ENCODE results near the gene RGS13.

The RGS13 gene

DNA sequence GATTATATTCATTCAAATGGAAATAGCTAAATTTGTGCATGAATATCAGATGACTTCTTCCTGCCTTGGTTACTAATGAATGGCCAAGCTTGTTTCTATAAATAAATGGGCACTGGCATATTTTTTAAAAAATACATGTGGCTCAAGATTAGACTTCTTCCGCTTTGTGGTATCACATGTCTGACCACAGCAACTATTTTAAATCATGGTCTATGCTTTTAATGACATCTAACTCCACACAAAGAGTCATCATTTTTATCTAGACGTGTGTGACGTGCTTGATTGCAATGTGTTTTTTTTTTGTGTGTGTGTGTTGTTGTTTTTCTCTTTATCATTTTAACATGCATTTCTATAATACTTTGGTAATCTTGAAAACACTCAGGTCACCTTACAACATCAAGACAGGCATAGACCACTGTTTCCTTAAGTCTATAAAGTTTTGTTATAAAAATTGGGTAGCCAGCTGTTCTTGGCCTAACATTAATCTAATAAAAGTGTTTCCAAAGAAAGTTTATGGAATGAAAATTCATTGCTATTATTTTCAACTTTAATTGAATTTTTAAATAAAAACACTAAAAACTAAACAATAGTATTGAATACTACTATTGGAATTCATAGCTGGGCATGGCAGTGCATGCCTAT is 30.8 kb upstream of the RGS13 start:
- H3K4me3 ChIP-seq (ENCODE audit: low read length), result no peak overlapping the region
- no peak for DNase-seq (ENCODE audit: low read depth)
- TF ChIP-seq, protein P1, sequence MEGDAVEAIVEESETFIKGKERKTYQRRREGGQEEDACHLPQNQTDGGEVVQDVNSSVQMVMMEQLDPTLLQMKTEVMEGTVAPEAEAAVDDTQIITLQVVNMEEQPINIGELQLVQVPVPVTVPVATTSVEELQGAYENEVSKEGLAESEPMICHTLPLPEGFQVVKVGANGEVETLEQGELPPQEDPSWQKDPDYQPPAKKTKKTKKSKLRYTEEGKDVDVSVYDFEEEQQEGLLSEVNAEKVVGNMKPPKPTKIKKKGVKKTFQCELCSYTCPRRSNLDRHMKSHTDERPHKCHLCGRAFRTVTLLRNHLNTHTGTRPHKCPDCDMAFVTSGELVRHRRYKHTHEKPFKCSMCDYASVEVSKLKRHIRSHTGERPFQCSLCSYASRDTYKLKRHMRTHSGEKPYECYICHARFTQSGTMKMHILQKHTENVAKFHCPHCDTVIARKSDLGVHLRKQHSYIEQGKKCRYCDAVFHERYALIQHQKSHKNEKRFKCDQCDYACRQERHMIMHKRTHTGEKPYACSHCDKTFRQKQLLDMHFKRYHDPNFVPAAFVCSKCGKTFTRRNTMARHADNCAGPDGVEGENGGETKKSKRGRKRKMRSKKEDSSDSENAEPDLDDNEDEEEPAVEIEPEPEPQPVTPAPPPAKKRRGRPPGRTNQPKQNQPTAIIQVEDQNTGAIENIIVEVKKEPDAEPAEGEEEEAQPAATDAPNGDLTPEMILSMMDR (conservative IDR thresholded peaks at IDR 0.05; ENCODE audit: low read length), result no peak

DNA sequence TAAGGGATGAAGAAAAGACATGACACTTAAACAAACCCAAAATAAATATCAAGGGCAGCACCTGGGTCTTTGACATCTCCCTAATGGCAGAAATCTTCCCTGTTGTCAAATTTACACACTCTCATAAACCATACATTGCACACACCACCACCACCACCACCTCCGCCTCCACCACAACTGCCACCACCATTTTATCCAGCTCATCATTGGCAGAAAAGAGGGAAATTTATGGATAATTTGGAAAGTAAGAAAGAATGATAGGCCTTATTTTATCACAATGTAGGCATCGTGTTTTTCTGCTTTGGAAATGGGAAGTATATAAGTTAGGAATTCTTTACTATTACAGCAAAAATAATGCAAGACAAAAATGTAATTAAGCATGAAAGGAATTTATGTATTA is 27.3 kb upstream of the RGS13 start:
- TF ChIP-seq, protein P1 (conservative IDR thresholded peaks at IDR 0.05; ENCODE audit: low read length), result no peak
- H3K4me3 ChIP-seq (ENCODE audit: low read length), result no peak overlapping the region
- no peak for DNase-seq (ENCODE audit: low read depth)

DNA sequence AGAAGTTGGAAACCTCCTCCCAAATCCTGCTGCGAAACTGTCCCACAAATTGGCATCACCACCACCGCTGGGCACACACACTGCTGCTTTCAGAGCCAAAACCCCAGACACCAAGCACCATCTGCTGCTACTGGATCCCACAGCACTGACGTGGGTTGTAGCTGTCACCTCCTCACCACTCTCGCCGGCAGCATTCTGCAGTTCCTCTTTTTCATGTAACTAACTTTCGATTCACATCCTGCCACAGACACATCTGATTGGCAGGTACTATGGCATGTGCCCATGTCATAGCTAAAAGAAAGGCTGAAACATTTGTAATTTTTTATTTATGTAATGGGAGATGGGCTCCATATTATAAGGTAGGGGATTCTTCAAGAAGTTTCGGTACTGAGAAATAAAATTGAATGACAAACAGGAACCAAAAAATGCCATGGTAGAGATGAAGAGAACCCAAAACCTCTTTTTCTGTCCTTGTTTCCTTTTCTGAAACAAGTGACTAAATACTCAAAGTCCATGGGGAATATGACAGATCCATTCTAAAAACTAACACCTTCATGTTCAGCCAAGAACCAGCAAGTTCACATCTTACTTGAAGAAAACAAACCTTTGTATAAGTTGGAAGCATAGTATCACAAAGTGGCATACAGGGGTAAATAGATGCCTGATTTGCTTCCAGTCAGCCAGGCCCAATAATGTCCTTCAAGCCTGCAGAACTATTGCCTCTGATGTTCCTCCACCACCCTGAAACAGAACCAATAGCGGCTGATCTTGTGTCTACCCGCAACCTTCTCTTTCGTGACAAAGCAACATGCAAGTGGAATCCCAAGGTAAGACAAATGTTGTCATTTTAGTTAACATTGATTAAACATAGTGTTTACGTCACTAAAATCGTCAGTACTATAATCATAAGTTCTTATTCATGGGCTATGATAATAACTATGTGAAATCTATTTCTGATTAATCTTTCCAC is 26.6 kb upstream of the RGS13 start:
- TF ChIP-seq, protein P1 (conservative IDR thresholded peaks at IDR 0.05; ENCODE audit: low read length), result no peak
- H3K4me3 ChIP-seq (ENCODE audit: low read length), result no peak overlapping the region
- no peak for DNase-seq (ENCODE audit: low read depth)

DNA sequence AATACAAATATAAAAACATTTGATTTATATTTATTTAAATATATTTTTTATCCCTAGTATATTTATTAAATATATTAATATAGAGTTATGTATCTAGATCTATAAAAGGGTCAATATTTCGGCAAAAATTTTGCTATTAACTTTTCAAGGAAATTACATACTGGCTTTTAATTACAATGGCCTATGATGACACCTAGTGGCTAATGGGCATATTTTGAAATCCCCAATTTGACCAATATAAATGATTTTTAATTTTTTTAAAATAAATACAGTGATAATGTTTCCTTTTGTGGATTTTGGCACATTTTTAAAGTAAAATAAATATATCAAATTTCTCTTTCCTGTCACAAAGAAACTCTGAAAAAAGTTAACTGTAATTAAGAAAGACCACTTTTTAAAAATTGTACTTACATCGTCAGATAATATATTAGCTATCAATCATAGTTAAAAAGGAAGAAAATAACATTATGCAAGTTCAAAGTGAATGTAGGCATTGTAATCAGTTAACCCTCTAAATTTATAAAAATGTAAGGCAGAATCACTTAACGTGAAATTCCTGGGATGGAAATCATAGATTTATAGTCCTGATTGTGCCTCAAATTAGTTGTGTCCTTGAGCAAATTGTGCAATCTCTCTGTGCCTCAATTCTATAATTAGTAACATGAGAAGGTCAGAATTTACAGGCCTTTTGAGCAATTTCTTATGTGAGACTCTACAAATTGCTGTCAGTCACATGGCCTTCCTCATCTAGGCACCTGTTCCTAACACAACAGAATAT is 25.6 kb upstream of the RGS13 start:
- TF ChIP-seq, protein P1 (conservative IDR thresholded peaks at IDR 0.05; ENCODE audit: low read length), result peak; percentile 59
- peak; percentile 37 for DNase-seq (ENCODE audit: low read depth)
- no peak overlapping the region for H3K4me3 ChIP-seq (ENCODE audit: low read length)

DNA sequence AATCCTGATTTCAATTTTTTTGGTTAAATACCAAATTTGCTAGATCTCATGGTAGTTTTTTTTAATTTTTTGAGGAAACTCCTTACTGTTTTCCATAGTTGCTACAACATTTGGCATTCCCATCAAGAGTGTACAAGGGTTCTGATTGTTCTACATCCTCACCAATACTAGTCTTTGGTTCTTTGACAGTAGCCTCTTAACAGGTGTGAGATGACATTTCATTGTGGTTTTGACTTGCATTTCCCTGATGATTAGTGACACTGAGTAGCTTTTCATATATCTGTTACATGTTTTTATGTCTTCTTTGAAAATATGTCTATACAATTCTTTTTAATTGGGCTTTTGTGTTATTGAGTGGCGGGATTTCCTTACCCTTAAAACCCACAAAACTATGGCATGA is 20.9 kb upstream of the RGS13 start:
- no peak overlapping the region for H3K4me3 ChIP-seq (ENCODE audit: low read length)
- TF ChIP-seq, protein P1 (conservative IDR thresholded peaks at IDR 0.05; ENCODE audit: low read length), result no peak
- no peak for DNase-seq (ENCODE audit: low read depth)

DNA sequence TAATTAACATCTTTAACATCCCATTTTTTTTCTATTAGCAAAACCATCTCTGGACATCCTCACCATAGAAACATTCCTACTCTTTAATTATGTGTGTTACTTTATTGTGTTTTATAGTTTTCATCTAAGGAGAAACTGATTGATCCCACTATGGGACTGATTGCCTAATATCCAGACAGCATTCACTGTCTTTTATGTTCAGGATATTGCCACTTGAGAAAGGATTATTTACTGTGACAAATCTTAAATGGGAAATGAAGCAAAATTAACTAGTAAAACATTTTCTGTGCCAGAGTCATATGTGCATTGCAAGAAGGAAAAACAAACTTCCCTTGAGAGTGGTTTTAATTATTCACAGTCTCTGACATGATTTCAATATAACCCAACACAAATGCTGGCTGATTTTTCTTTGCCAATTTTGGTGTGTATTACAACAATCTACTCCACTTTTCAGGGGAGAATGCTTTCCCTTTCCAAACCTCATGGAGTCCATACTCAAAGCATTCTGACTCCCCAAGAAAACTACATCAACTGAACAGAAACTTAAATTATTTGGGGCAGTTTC is 15.8 kb upstream of the RGS13 start:
- DNase-seq (ENCODE audit: low read depth), result peak; percentile 5
- TF ChIP-seq, protein P1 (conservative IDR thresholded peaks at IDR 0.05; ENCODE audit: low read length), result no peak
- H3K4me3 ChIP-seq (ENCODE audit: low read length), result no peak overlapping the region
